SIG-M5 (cell line): ENCODE measurements around the gene LRRC18.

ENCODE experiments used
- DNase-seq: peaks from one replicate; lab custom pipeline; 2025; lab: John Stamatoyannopoulos, UW

LRRC18 gene

GRCh38 chr10:48939790-48940325, at the start of gene LRRC18:
Gene LRRC18, minus strand, starts transcription at chr10:48939840. Its CDS starts 25,685 bp downstream, at chr10:48914155.
- DNase-seq = no peak

- DNase-seq = no peak
Observed at GRCh38 chr10:48985621-48986158, 46.0 kb upstream of the LRRC18 start.

GRCh38 chr10:48983648-48984351, 44.2 kb upstream of the LRRC18 start:
- DNase-seq = no peak

GRCh38 chr10:48982584-48982983, 42.9 kb upstream of the LRRC18 start:
- no peak for DNase-seq

- DNase-seq = no peak
Observed at GRCh38 chr10:48981310-48981907, 41.8 kb upstream of the LRRC18 start.

- no peak for DNase-seq
Observed at GRCh38 chr10:48978318-48978717, 38.7 kb upstream of the LRRC18 start.

- no peak for DNase-seq
Observed at GRCh38 chr10:48976196-48976595, 36.6 kb upstream of the LRRC18 start.

- no peak for DNase-seq
Observed at GRCh38 chr10:48974510-48975156, 35.0 kb upstream of the LRRC18 start.

GRCh38 chr10:48973065-48973464, 33.4 kb upstream of the LRRC18 start:
- no peak for DNase-seq

GRCh38 chr10:48970654-48971053, 31.0 kb upstream of the LRRC18 start:
- no peak for DNase-seq

GRCh38 chr10:48970046-48970445, 30.4 kb upstream of the LRRC18 start:
- DNase-seq = no peak

- no peak for DNase-seq
Observed at GRCh38 chr10:48968036-48968435, 28.4 kb upstream of the LRRC18 start.

GRCh38 chr10:48965460-48965859, 25.8 kb upstream of the LRRC18 start:
- DNase-seq = no peak

GRCh38 chr10:48964038-48964437, 24.4 kb upstream of the LRRC18 start:
- no peak for DNase-seq

- DNase-seq = no peak
Observed at GRCh38 chr10:48958598-48959190, 19.1 kb upstream of the LRRC18 start.

GRCh38 chr10:48957361-48958151, 17.9 kb upstream of the LRRC18 start:
- no peak for DNase-seq

GRCh38 chr10:48951707-48952106, 12.1 kb upstream of the LRRC18 start:
- no peak for DNase-seq

- DNase-seq = no peak
Observed at GRCh38 chr10:48948470-48949037, 8.9 kb upstream of the LRRC18 start.

- DNase-seq = no peak
Observed at GRCh38 chr10:48947690-48948469, 8.2 kb upstream of the LRRC18 start.

- no peak for DNase-seq
Observed at GRCh38 chr10:48946891-48947500, 7.4 kb upstream of the LRRC18 start.
